ENCODE measurements around the gene IFNAR2.

The IFNAR2 gene

DNA sequence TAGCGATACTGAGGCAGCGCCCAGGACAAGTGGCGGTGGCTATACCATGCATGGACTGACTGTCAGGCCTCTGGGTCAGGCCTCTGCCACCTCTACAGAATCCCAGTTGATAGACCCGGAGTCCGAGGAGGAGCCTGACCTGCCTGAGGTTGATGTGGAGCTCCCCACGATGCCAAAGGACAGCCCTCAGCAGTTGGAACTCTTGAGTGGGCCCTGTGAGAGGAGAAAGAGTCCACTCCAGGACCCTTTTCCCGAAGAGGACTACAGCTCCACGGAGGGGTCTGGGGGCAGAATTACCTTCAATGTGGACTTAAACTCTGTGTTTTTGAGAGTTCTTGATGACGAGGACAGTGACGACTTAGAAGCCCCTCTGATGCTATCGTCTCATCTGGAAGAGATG is 33.2 kb downstream of the IFNAR2 start:
- DNase-seq (ENCODE audit: low read depth): no peak
- TF ChIP-seq, protein P1, sequence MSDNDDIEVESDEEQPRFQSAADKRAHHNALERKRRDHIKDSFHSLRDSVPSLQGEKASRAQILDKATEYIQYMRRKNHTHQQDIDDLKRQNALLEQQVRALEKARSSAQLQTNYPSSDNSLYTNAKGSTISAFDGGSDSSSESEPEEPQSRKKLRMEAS (IDR thresholded peaks at IDR 0.05; ENCODE audit: low read depth, low read length): no peak
- TF ChIP-seq POLR2A (IDR thresholded peaks at IDR 0.05; ENCODE audit: extremely low read depth, insufficient read length) (no peak), MYC (IDR thresholded peaks at IDR 0.05; ENCODE audit: low read depth, low read length) (no peak)
- TF ChIP-seq, protein P2, sequence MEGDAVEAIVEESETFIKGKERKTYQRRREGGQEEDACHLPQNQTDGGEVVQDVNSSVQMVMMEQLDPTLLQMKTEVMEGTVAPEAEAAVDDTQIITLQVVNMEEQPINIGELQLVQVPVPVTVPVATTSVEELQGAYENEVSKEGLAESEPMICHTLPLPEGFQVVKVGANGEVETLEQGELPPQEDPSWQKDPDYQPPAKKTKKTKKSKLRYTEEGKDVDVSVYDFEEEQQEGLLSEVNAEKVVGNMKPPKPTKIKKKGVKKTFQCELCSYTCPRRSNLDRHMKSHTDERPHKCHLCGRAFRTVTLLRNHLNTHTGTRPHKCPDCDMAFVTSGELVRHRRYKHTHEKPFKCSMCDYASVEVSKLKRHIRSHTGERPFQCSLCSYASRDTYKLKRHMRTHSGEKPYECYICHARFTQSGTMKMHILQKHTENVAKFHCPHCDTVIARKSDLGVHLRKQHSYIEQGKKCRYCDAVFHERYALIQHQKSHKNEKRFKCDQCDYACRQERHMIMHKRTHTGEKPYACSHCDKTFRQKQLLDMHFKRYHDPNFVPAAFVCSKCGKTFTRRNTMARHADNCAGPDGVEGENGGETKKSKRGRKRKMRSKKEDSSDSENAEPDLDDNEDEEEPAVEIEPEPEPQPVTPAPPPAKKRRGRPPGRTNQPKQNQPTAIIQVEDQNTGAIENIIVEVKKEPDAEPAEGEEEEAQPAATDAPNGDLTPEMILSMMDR (IDR thresholded peaks at IDR 0.05; ENCODE audit: low read depth, low read length): no peak
- H3K4me3 ChIP-seq (ENCODE audit: low read depth, low read length): no peak overlapping the region

DNA sequence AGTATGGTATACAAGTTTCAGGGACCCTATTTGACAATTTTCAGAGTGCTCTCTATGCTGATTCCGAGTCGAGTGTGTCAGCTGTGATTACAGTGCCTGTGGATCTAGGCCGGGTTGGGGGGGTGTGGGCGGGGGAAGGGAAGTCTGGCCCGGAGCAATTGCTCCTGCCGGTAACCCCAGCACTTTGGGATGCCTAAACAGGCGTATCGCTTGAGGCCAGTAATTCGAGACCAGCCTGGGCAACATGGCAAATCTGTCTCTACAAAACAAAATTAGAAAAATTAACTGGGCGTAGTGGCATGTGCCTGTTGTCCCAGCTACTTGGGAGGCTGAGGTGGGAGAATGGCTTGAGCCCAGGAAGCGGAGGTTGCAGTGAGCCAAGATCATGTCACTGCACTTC is 34.8 kb downstream of the IFNAR2 start:
- TF ChIP-seq POLR2A (IDR thresholded peaks at IDR 0.05; ENCODE audit: extremely low read depth, insufficient read length): no peak
- TF ChIP-seq, protein P1 (IDR thresholded peaks at IDR 0.05; ENCODE audit: low read depth, low read length): no peak
- TF ChIP-seq, protein P2 (IDR thresholded peaks at IDR 0.05; ENCODE audit: low read depth, low read length): no peak
- no peak for TF ChIP-seq MYC (IDR thresholded peaks at IDR 0.05; ENCODE audit: low read depth, low read length)
- H3K4me3 ChIP-seq (ENCODE audit: low read depth, low read length): peak overlapping the region; percentile 80

DNA sequence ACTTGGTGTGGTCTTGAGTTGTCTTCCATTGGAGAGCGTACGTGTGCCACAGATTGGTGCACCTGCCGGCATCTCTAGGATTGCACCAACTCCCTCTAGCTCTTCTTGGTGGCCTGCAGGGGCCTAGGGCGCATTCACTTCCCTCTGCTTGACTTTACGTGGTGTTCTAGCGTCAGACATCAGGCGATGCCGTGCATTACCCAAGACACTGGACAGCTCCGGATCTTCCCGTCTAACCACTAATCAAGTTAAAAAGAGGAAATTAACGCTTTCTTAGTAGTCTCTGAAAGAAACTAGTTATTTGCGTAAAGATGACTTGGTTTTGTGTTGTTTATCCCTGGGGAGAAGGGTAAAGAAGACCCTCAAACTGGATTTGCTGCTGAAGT is 35.9 kb downstream of the IFNAR2 start:
- DNase-seq (ENCODE audit: low read depth): peak; percentile 98
- TF ChIP-seq, protein P1 (IDR thresholded peaks at IDR 0.05; ENCODE audit: low read depth, low read length): peak; percentile 81
- TF ChIP-seq MYC (IDR thresholded peaks at IDR 0.05; ENCODE audit: low read depth, low read length) (peak; percentile 73), POLR2A (IDR thresholded peaks at IDR 0.05; ENCODE audit: extremely low read depth, insufficient read length) (no peak)
- TF ChIP-seq, protein P2 (IDR thresholded peaks at IDR 0.05; ENCODE audit: low read depth, low read length): peak; percentile 13
- H3K4me3 ChIP-seq (ENCODE audit: low read depth, low read length): peak overlapping the region; percentile 80

More for the DNA sequence above, 34.8 kb downstream of the IFNAR2 start:
- no peak for DNase-seq (ENCODE audit: low read depth)

DNA sequence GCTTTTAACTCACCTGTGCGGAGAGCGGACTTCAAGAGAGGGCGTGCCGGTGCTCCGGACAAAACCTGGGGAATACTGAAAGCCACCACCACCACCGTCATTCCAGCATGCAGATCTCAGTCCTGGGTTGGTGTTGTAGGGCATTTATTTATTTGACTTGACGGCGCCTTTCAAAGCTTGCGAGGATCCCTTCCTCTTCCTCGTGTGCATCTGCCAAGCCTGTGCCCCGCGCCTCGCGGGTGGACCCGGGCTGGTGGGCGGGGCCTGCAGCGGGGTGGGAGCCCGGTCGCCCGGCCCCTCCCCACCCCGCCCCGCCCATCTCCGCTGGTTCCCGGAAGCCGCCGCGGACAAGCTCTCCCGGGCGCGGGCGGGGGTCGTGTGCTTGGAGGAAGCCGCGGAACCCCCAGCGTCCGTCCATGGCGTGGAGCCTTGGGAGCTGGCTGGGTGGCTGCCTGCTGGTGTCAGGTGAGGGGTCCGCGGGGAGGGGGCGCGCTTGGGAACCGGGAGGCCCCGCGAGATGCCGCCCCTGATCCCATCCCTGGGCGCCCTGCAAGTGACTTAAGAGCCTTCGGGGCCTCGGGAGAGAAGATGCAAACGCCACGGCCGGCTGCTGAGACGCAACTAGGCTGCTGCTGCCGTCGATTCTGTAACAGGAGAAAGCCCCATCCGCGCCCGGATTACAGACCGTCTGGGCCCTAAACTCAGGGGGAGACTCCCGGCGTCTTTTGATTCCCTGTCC is 36.5 kb downstream of the IFNAR2 start, which contains the start of gene IL10RB:
IL10RB (plus strand) TSS at position 318 of the 739 bp plus-strand sequence; CDS start at position 417, 99 bp downstream.
- H3K4me3 ChIP-seq (ENCODE audit: low read depth, low read length): peak within 1 kb of the TSS; percentile 80
- TF ChIP-seq, protein P1 (IDR thresholded peaks at IDR 0.05; ENCODE audit: low read depth, low read length): peak; percentile 40
- TF ChIP-seq, protein P2 (IDR thresholded peaks at IDR 0.05; ENCODE audit: low read depth, low read length): no peak
- peak; percentile 27; the same call in 1 of the 2 replicates for TF ChIP-seq MYC (IDR thresholded peaks at IDR 0.05; ENCODE audit: low read depth, low read length)
- TF ChIP-seq POLR2A (IDR thresholded peaks at IDR 0.05; ENCODE audit: extremely low read depth, insufficient read length): peak; percentile 52
- DNase-seq (ENCODE audit: low read depth): peak; percentile 83

DNA sequence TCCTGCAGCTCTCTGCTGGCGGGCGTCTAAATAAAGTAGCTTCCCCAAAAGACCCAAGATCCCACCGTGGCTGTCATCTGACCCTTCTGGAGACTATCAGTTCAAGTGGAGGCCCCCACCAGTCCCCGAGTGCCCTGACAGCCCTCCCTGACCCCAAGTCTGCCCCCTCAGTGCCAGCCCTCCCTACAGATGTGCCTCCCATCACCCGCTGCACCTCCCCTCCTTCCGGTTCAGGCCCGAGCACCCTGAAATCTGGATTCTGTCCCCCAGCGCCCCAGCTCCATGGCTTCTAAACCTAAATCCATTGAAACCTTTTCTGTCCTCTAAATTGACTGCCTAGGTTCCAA is 37.0 kb downstream of the IFNAR2 start:
- DNase-seq (ENCODE audit: low read depth): no peak
- TF ChIP-seq, protein P1 (IDR thresholded peaks at IDR 0.05; ENCODE audit: low read depth, low read length): no peak

DNA sequence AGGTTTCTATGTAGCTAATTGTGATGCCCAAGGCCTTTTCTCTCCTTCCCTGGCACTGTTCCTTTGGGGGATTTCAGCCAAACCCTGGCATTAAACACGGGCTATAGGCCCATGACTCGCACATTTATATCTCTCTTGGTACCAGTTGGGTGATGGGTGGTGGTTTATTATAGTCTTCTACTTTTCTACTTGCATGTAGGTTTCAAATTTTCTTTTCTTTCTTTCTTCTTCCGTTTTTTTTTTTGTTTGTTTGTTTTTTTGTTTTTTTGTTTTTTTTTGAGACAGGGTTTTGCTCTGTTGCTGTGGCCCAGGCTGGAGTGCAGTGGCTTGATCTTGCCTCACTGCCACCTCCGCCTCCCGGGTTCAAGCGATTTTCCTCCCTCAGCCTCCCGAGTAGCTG is 37.5 kb downstream of the IFNAR2 start:
- TF ChIP-seq, protein P1 (IDR thresholded peaks at IDR 0.05; ENCODE audit: low read depth, low read length): no peak
- TF ChIP-seq MYC (IDR thresholded peaks at IDR 0.05; ENCODE audit: low read depth, low read length) (no peak), POLR2A (IDR thresholded peaks at IDR 0.05; ENCODE audit: extremely low read depth, insufficient read length) (no peak)
- TF ChIP-seq, protein P2 (IDR thresholded peaks at IDR 0.05; ENCODE audit: low read depth, low read length): no peak
- DNase-seq (ENCODE audit: low read depth): no peak
- peak overlapping the region; percentile 80 for H3K4me3 ChIP-seq (ENCODE audit: low read depth, low read length)

More for the DNA sequence above, 37.0 kb downstream of the IFNAR2 start:
- peak overlapping the region; percentile 80 for H3K4me3 ChIP-seq (ENCODE audit: low read depth, low read length)

All from NB4 (cell line).